Sigmoid colon (tissue), 7 donors: ENCODE measurements around the gene ZNF394. TPM values are rescaled to one million over a fixed set of nuclear protein-coding genes. Genes with fewer than 3 reads are reported as not detected.
A peak's percentile ranks its signal among the peaks of the same experiment; 100 is the strongest.
"Not testable (repeated sequence)": the region's sequence is repeated elsewhere in the genome, so short reads cannot be mapped to it uniquely, and the experiment has no call there.

Source experiments
- DNase-seq: peaks from one replicate; pipeline ENCODE4 v3.0.0-alpha.2; 2019
- H3K27ac ChIP-seq, 4 donors: fragments of 200-600 bp; sonication (generic); one replicate each; pipeline ENCODE4 v1.5.1; 2016 to 2019; ENCODE audit warnings: mild to moderate bottlenecking in 1 of 4
- H3K27me3 ChIP-seq, 3 donors: fragments of 200-600 bp; sonication (generic); one replicate each; pipeline ENCODE4 v1.5.1; 2019; ENCODE audit warnings: mild to moderate bottlenecking in 1 of 3
- H3K36me3 ChIP-seq, 4 donors: fragments of 200-600 bp; sonication (generic); one replicate each; pipeline ENCODE4 v1.5.1; 2016 to 2019
- H3K4me1 ChIP-seq, 4 donors: fragments of 200-600 bp; sonication (generic); one replicate each; pipeline ENCODE4 v1.5.1; 2017 to 2019
- H3K4me3 ChIP-seq, 4 donors: fragments of 200-600 bp; sonication (generic); one replicate each; pipeline ENCODE4 v1.5.1; 2017 to 2019; ENCODE audit warnings: mild to moderate bottlenecking in 2 of 4, moderate library complexity in 1 of 4
- H3K9me3 ChIP-seq, 4 donors: fragments of 200-600 bp in 3 of 4; sonication (generic) in 3 of 4; one replicate each; pipeline versions ENCODE4 v1.5.1 to v1.6.1; 2013 to 2019
- EP300 ChIP-seq, 4 donors: sonication (generic); formaldehyde crosslinking; IDR thresholded peaks; one replicate each; pipeline ENCODE4 v1.6.1; 2017; ENCODE audit warnings: antibody characterized with exemption in 4 of 4
- POLR2A ChIP-seq, 2 donors: fragments of 450-650 bp; IDR thresholded peaks; one replicate each; pipeline ENCODE4 v1.6.1; 2016; ENCODE audit warnings: antibody characterized with exemption in 2 of 2, mild to moderate bottlenecking in 2 of 2, moderate library complexity in 2 of 2
- POLR2AphosphoS5 ChIP-seq, 4 donors: sonication (generic); formaldehyde crosslinking; IDR thresholded peaks; one replicate each; pipeline ENCODE4 v1.6.1; 2017; ENCODE audit warnings: antibody characterized with exemption in 4 of 4
- WGBS, 2 donors: extraction: QIAGEN DNeasy Blood & Tissue Kit; methylation state at CpG; one replicate each; pipeline ENCODE4 v1.1.7; 2013; 5-methylcytosine and 5-hydroxymethylcytosine counted together
- intact Hi-C: fragments of 100-400 bp; cut with DNase I; formaldehyde crosslinking; loops from one replicate; pipeline ENCODE4 v1.15.1; 2023
- polyA plus RNA-seq, 3 donors: library from polyadenylated mRNA; stranded (reverse); fragments of 200-250 nt; gene quantifications; one replicate each; pipeline ENCODE4 v1.2.3, GENCODE V29; 2013
- total RNA-seq, 4 donors: library from RNA; depleted of rRNA; stranded (reverse); fragments of >200 nt; gene quantifications; one replicate each; pipeline ENCODE4 v1.1.0, GENCODE V29; 2016
- TF ChIP-seq, protein P1 (sequence below), 4 experiments: fragments of 450-650 bp in 3 of 4; fragments of 200-600 bp in 1 of 4; IDR thresholded peaks; one replicate each; pipeline ENCODE4 v1.5.1; 2016 to 2019; ENCODE audit warnings: antibody characterized with exemption in 4 of 4, mild to moderate bottlenecking in 3 of 4, moderate library complexity in 2 of 4
- donor health status: healthy with polysubstance abuse.
- donor health status: Bipolar disorder and iron deficiency.
- donor health status: healthy.

Gene ZNF394
- total and polyA plus RNA-seq, 7 donors, result 19.2 to 38.8 (median 29.4) TPM

- H3K36me3 ChIP-seq, result no peaks in the 10 kb centered on the region
- peaks cover 0 to 45% (median 35%) of the 10 kb centered on the region in 4 donors for H3K4me1 ChIP-seq
- no peaks in the 10 kb centered on the region for H3K27me3 ChIP-seq
- WGBS, 2 donors, result 2% methylated on average over 11 of the region's 11 CpGs
- peak overlapping the region; percentile 84 to 95 (median 90) for H3K27ac ChIP-seq
- TF ChIP-seq, protein P1, sequence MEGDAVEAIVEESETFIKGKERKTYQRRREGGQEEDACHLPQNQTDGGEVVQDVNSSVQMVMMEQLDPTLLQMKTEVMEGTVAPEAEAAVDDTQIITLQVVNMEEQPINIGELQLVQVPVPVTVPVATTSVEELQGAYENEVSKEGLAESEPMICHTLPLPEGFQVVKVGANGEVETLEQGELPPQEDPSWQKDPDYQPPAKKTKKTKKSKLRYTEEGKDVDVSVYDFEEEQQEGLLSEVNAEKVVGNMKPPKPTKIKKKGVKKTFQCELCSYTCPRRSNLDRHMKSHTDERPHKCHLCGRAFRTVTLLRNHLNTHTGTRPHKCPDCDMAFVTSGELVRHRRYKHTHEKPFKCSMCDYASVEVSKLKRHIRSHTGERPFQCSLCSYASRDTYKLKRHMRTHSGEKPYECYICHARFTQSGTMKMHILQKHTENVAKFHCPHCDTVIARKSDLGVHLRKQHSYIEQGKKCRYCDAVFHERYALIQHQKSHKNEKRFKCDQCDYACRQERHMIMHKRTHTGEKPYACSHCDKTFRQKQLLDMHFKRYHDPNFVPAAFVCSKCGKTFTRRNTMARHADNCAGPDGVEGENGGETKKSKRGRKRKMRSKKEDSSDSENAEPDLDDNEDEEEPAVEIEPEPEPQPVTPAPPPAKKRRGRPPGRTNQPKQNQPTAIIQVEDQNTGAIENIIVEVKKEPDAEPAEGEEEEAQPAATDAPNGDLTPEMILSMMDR (IDR thresholded peaks at IDR 0.05), result no peak
- no peak for TF ChIP-seq EP300 (IDR thresholded peaks at IDR 0.05)
- TF ChIP-seq POLR2AphosphoS5 (IDR thresholded peaks at IDR 0.05), result no peak
- TF ChIP-seq POLR2A (IDR thresholded peaks at IDR 0.05), result no peak
- H3K4me3 ChIP-seq, result peak overlapping the region; percentile 59 to 81 (median 65)
- DNase-seq, result no peak
- no peaks in the 10 kb centered on the region for H3K9me3 ChIP-seq
- intact Hi-C loops, result loop anchor here (2.0 to 10.0 kb wide), 3 partner anchors 32 to 360 kb away; partner anchors contain the start of genes SMURF1, ZNF655 and ZNF789
Observed at GRCh38 chr7:99505324-99505662, 5.2 kb upstream of the ZNF394 start.

DNA sequence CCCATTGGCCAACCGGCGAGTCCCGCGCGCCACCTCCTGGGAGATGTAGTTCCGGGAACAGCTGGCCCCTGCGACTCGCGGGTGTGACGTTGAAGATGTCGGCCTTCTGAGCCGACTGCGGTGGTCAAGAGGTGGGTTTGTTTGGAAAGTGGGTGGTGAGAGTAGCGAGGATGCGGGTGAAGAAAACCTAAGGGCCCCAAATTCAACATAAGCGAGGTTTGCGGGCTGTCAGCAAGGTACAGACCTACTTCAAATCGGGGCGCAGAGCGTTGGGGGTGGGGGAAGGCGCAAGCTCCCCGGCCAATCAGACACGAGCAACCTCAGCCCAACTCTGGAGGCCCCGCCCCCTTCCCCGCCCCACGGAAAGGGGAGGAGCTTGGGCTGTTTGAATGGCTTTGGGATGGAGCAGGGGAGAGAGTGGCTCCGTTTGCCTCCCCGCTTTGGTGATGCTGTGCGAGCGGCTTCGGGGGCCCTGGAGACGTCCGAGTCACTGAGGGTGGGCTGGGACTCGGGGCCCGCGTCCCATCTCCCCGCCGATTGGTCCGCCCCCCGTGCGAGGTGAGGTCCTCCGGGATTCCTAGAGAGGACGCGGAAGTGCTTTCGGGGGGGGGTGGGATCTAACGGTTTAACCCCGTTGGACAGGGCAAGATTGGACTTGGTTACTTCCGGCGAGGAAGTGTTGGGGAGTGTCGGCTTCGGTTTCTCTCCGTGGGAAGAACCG lies 4.7 kb upstream of the ZNF394 start, which contains the start of gene ZKSCAN5:
TSS of gene ZKSCAN5 (plus strand) at position 60 of the 721 bp plus-strand sequence. CDS start 1,383 bp downstream, outside the sequence.
- Histone ChIP-seq H3K36me3 (no peaks in the 10 kb centered on the region), H3K27ac (peak within 1 kb of the TSS; percentile 84 to 95 (median 90)), H3K4me3 (peak within 1 kb of the TSS; percentile 59 to 81 (median 65)), H3K9me3 (no peaks in the 10 kb centered on the region), H3K4me1 (peaks cover 0 to 45% (median 35%) of the 10 kb centered on the region in 4 donors), H3K27me3 (no peaks in the 10 kb centered on the region)
- TF ChIP-seq POLR2A (IDR thresholded peaks at IDR 0.05), result peak; percentile 63 to 66
- TF ChIP-seq, protein P1 (IDR thresholded peaks at IDR 0.05), result no peak
- peak; percentile 63 to 93 (median 82) for TF ChIP-seq POLR2AphosphoS5 (IDR thresholded peaks at IDR 0.05)
- peak in 1 of 4 donors; percentile 31 for TF ChIP-seq EP300 (IDR thresholded peaks at IDR 0.05)
- intact Hi-C loops, result loop anchor here (2.0 to 10.0 kb wide), 4 partner anchors 32 to 360 kb away; partner anchors contain the start of genes SMURF1, ZNF655, ZNF789 and ZSCAN25
- WGBS, 2 donors, result 0 to 1% methylated on average over 53 of the region's 53 CpGs
- peak; percentile 99 for DNase-seq

DNA sequence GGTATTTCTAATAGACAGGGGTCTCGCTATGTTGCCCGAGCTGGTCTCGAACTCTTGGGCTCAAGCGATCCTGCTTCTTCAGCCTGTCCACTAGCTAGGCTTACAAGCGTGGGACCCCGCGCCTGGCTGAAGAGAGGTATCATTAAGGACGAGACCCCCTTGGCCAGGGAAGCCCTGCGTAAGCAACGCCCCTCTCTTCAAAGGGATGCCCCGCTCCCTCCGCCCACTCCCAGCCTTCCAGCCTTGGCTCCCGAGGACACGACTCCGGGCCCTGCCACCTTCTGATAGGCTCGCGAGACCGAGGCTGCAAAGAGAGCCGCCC lies 4.2 kb upstream of the ZNF394 start:
- H3K9me3 ChIP-seq, result no peaks in the 10 kb centered on the region
- H3K4me3 ChIP-seq, result peak overlapping the region; percentile 59 to 81 (median 65)
- intact Hi-C loops, result loop anchor here (2.0 to 10.0 kb wide), 4 partner anchors 31 to 359 kb away; partner anchors contain the start of genes SMURF1, ZNF655, ZNF789 and ZSCAN25
- DNase-seq, result no peak
- H3K36me3 ChIP-seq, result no peaks in the 10 kb centered on the region
- no peaks in the 10 kb centered on the region for H3K27me3 ChIP-seq
- H3K4me1 ChIP-seq, result peaks cover 0 to 49% (median 35%) of the 10 kb centered on the region in 4 donors
- WGBS, 2 donors, result 8% methylated on average over 19 of the region's 19 CpGs
- no peak for TF ChIP-seq EP300 (IDR thresholded peaks at IDR 0.05)
- TF ChIP-seq POLR2A (IDR thresholded peaks at IDR 0.05), result peak in 1 of 2 donors; percentile 10
- peak in 1 of 4 donors; percentile 50 for TF ChIP-seq POLR2AphosphoS5 (IDR thresholded peaks at IDR 0.05)
- H3K27ac ChIP-seq, result peak overlapping the region; percentile 84 to 95 (median 90)

- intact Hi-C loops, result loop anchor here (5.0 to 10.0 kb wide), 2 partner anchors 116 to 356 kb away; partner anchors contain the start of genes SMURF1 and ZSCAN25
- H3K9me3 ChIP-seq, H3K27me3 ChIP-seq, H3K4me3 ChIP-seq: not testable (repeated sequence)
- Histone ChIP-seq H3K27ac (peak overlapping the region in 3 of 4 donors; percentile 96 to 98 (median 97)), H3K36me3 (peaks cover 5 to 24% (median 8%) of the 10 kb centered on the region in 4 donors), H3K4me1 (peaks cover 0 to 49% (median 39%) of the 10 kb centered on the region in 4 donors)
- 96% methylated on average over 12 of the region's 12 CpGs for WGBS, 2 donors
- peak; percentile 57 for DNase-seq
Observed at GRCh38 chr7:99501236-99501635, 1.2 kb upstream of the ZNF394 start.

DNA sequence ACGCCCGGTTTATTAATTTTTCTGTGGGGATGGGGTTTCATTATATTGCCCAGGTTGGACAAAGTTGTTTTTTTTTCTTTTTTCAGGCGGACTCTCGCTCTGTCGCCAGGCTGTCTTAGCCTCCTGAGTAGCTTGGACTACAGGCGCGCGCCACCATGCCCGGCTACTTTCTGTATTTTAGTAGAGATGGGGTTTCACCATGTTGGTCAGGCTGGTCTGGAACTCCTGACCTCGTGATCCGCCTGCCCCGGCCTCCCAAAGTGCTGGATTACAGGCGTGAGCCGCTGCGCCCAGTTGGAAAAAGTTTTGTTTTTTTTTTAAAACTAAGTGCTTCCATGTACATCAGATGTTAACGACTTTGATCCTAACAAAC lies 542 bp upstream of the ZNF394 start:
- H3K27me3 ChIP-seq, result no peaks in the 10 kb centered on the region
- intact Hi-C loops, result loop anchor here (5.0 to 10.0 kb wide), 2 partner anchors 117 to 356 kb away; partner anchors contain the start of genes SMURF1 and ZSCAN25
- DNase-seq, result peak; percentile 56
- H3K9me3 ChIP-seq, result no peaks in the 10 kb centered on the region
- H3K27ac ChIP-seq, result peak overlapping the region; percentile 96 to 98 (median 97)
- peaks cover 0 to 43% (median 33%) of the 10 kb centered on the region in 4 donors for H3K4me1 ChIP-seq
- 51 to 54% methylated on average over 16 of the region's 16 CpGs for WGBS, 2 donors
- no peak for TF ChIP-seq EP300 (IDR thresholded peaks at IDR 0.05)
- TF ChIP-seq POLR2A (IDR thresholded peaks at IDR 0.05), result no peak
- TF ChIP-seq, protein P1 (IDR thresholded peaks at IDR 0.05), result no peak
- H3K36me3 ChIP-seq, result peaks cover 7 to 30% (median 14%) of the 10 kb centered on the region in 4 donors
- H3K4me3 ChIP-seq, result peak overlapping the region; percentile 83 to 88 (median 86)
